ENCODE measurements around the gene PIK3CB.
A peak's percentile ranks its signal among the peaks of the same experiment; 100 is the strongest.

PIK3CB gene

GRCh38 chr3:138834596-138835396 is at the start of gene PIK3CB:
PIK3CB (minus strand) TSS chr3:138834928; CDS start chr3:138759343, 75,585 bp downstream.
- peak; percentile 88 for DNase-seq (ENCODE audit: low spot score)

DNA sequence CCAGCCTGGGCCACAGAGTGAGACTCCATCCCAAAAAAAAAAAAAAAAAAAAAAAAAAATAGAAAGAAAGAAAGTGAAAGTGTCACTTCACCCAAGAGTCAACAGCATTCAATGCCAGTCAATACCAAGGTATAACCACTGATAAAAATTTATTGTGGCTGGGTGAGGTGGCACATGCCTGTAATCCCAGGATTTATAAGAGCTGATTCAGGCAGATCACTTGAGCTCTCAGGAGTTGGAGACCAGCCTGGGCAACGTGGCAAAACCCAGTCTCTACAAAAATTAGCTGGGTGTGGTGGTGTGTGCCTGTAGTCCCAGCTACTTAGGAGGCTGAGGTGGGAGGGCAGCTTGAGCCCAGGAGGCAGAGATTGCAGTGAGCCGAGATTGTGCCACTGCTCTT is 46.5 kb upstream of the PIK3CB start:
- no peak for DNase-seq (ENCODE audit: low spot score)

GRCh38 chr3:138879541-138880380 is 45.0 kb upstream of the PIK3CB start:
- DNase-seq (ENCODE audit: low spot score) = no peak

GRCh38 chr3:138877226-138877625 is 42.5 kb upstream of the PIK3CB start:
- DNase-seq (ENCODE audit: low spot score) = no peak

DNA sequence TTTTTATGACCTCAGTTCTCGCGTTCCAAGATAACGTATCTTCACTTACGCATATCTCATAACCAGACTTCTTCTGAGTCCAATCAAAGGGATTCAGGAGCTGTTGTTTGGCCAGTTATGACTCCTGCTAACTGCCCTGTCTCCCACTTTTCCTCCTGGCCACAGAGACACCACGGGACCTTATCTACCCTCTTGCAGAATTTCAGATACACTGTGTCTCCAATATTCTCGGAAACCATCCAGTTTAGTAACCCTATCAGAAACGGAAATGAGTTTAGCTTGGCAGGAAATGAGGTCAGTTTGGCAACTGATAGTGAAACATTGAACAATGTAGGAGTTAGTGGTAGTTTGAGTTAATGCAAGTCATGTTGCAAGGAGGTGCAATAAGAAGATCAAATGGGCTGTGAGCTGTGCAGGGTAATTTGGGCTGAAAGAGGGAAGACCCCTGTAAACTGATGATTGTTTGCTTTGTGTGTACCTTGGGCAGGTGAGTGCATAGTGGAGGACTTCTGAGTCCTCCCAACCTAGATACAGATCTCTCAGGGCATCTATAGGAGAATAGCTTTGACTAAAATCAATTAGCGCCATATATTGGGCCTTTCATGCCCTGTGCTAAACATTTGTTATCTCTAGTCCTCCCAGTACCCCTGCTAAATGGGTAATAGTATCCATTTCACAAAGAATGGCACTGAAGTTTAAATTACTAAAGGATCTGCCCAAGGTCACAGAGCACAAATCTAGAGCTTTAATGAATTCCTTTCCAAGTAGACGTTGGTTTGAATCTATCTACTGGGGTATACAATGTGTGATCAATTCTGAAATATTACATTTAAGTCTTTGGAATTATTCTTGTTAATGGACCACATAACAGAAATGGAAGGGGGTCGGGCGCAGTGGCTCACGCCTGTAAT is 41.3 kb upstream of the PIK3CB start:
- DNase-seq (ENCODE audit: low spot score) = no peak

DNA sequence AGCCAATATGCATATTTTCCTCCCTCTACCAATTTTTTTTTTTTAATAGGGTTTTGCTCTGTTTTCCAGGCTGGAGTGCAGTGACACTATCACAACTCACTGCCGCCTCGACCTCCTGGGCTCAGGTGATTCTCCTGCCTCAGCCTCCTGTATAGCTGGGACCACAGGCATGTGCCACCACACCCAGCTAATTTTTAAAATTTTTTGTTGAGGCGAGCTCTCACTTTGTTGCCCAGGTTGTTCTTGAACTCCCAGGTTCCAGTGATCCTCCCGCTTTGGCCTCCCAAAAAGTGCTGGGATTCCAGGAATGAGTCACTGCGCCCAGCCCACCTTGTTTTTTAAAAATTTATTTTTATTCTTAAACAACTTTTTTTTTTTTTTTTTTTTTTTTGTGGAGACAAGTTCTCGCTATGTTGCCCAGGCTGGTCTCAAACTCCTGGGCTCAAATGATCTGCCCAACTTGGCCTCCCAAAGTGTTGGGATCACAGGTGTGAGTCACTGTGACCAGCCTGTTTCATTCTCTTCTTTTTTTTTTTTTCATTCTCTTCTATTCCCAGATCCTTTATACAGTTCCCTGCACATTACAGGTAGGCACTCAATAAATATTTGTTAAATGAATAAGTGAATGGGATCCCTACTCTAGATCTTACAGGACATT is 40.5 kb upstream of the PIK3CB start:
- no peak for DNase-seq (ENCODE audit: low spot score)

DNA sequence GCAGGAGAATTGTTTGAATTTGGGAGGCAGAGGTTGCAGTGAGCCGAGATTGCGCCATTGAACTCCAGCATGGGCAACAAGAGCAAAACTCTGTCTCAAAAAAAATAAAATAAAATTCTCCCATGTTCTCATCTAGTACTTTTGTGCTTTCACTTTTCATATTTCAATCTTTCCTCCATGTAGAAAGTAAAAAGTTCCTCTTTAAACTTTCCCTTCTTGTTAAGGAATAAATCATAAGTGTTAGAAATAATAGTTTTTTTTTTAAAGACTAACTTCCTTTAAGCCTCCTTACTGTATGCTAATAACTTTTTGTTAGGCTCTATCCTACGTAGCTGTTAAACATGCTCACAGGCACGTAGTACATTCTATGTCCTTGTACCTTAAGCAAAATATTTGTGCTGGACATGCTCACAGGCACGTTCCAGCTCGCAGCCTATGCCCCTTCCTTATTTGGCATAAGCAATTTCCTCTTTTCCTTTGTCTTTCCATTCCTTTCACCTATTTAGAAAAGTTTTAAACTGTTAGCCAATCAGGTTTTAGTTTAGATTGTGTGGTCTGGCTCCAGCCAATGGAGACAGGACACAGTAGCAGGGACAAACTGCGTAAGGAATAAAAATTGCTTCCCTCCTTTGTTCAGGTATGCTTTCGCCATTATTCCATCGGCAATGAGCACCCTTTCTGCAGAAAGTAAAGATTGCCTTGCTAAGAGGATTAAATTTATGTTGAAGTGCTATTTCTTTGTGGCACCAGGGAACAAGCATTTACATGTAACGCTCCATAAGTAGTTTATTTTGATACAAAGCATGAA is 38.9 kb upstream of the PIK3CB start:
- DNase-seq (ENCODE audit: low spot score) = no peak

GRCh38 chr3:138872632-138873031 is 37.9 kb upstream of the PIK3CB start:
- no peak for DNase-seq (ENCODE audit: low spot score)

GRCh38 chr3:138867996-138868395 is 33.3 kb upstream of the PIK3CB start:
- DNase-seq (ENCODE audit: low spot score) = no peak

DNA sequence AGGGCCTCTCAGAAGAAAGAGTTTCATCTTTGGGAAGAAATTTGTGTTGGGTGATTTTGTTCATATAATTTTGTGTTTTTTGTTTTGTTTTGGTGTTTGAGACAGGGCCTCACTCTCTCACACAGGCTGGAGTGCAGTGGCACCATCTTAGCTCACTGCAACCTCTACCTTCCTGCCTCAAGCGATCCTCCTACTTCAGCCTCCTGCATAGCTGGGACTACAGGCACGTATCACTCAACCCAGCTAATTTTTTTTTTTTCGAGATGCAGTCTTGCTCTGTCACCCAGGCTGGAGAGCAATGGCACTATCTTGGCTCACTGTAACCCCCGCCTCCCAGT is 29.0 kb upstream of the PIK3CB start:
- DNase-seq (ENCODE audit: low spot score) = no peak

- DNase-seq (ENCODE audit: low spot score) = no peak
These were observed 28.4 kb upstream of the PIK3CB start for GRCh38 chr3:138862924-138863775.

- DNase-seq (ENCODE audit: low spot score) = no peak
These were observed 27.8 kb upstream of the PIK3CB start for GRCh38 chr3:138862531-138862923.

GRCh38 chr3:138861798-138862197 is 27.1 kb upstream of the PIK3CB start:
- DNase-seq (ENCODE audit: low spot score) = no peak

DNA sequence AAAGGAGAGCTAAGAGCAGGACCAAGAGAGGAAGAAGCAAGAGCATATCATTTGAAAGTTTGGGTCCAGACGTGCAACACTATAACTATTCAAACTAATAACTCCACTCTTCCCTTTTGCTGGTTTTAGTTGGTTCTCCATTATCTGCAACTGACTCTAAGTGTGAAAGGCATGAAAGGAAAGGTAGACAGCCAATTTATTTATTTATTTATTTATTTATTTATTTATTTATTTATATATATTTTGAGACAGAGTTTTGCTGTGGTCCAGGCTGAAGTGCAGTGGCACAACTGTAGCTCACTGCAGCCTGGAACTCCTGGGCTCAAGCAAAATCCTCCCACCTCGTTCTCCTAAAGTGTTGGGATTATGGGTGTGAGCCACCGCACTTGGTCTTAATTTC is 22.1 kb upstream of the PIK3CB start:
- no peak for DNase-seq (ENCODE audit: low spot score)

GRCh38 chr3:138854940-138855339 is 20.2 kb upstream of the PIK3CB start:
- DNase-seq (ENCODE audit: low spot score) = no peak

- DNase-seq (ENCODE audit: low spot score) = no peak
These were observed 19.5 kb upstream of the PIK3CB start for GRCh38 chr3:138854204-138854603.

GRCh38 chr3:138850151-138850550 is 15.4 kb upstream of the PIK3CB start:
- no peak for DNase-seq (ENCODE audit: low spot score)

DNA sequence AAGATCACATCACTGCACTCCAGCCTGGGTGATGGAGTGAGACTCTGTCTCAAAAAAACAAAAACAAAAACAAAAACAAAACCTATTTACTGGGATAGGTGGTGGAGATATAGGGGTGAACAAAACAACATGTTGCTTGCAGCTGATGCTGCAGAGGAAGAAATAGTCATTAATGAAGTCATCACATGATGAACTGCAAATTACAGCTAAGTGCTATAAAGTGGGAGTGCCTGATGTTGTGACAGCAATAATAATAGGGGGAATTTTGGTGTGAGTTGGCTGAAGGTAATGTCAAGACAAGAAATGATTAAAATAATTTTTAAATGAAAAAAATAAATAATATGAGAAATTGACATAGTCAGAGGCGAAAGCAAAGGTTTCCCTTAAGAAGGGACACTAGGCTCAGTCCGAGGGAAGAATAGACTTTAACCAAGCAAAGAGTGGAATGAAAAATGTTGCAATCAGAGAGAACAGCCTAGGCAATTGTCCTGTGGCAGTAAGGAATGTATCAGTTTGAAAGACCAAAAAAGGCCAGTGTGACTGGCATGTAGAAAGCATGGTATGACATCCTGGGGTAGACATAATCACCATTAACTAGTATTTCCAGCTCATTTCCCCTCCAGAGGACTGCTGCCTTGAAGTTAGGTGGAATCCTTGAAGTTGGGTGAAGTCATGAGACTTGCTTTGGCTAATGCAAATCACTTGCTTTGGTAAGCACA is 14.7 kb upstream of the PIK3CB start:
- no peak for DNase-seq (ENCODE audit: low spot score)

- DNase-seq (ENCODE audit: low spot score) = no peak
These were observed 14.0 kb upstream of the PIK3CB start for GRCh38 chr3:138848696-138849095.

Measured in CD4-positive, alpha-beta T cell treated with Interleukin-6 at 100 ng/mL for 8 hours (primary cell).